GM23248 (cell line): ENCODE results near the gene LGR5. TPM values are rescaled to one million over a fixed set of nuclear protein-coding genes. Genes with fewer than 3 reads are reported as not detected.

Experiments used
- DNase-seq: peaks from one replicate; pipeline ENCODE4 v3.0.0-alpha.2; 2015
- H2AFZ ChIP-seq: fragments of 200-600 bp; sonication (generic); 2 replicates; pipeline ENCODE4 v1.6.1; 2016; ENCODE audit warnings: antibody characterized with exemption
- H3F3A ChIP-seq: fragments of 200-600 bp; sonication (generic); 2 replicates; pipeline ENCODE4 v1.6.1; 2016; ENCODE audit warnings: mild to moderate bottlenecking, antibody characterized with exemption, mixed run types; ENCODE audit not compliant: insufficient read depth
- H3K27ac ChIP-seq: fragments of 200-600 bp; sonication (generic); 2 replicates; pipeline ENCODE4 v1.5.1; 2016; ENCODE audit warnings: mild to moderate bottlenecking
- H3K27me3 ChIP-seq: fragments of 200-600 bp; sonication (generic); replicated peaks from 2 replicates; pipeline ENCODE4 v1.6.1; 2016; ENCODE audit warnings: mild to moderate bottlenecking; ENCODE audit not compliant: insufficient read depth
- H3K36me3 ChIP-seq: fragments of 200-600 bp; sonication (generic); 2 replicates; pipeline ENCODE4 v1.6.1; 2016; ENCODE audit warnings: low read depth, mild to moderate bottlenecking
- H3K4me1 ChIP-seq: fragments of 200-600 bp; sonication (generic); 2 replicates; pipeline ENCODE4 v1.6.1; 2016; ENCODE audit warnings: mild to moderate bottlenecking; ENCODE audit not compliant: insufficient read depth
- H3K4me2 ChIP-seq: fragments of 200-600 bp; sonication (generic); one replicate; pipeline ENCODE4 v1.6.1; 2016; ENCODE audit warnings: mild to moderate bottlenecking; ENCODE audit not compliant: unreplicated experiment
- H3K4me3 ChIP-seq: fragments of 200-600 bp; sonication (generic); 2 replicates; pipeline ENCODE4 v1.5.1; 2016; ENCODE audit warnings: mild to moderate bottlenecking
- H3K79me2 ChIP-seq: fragments of 200-600 bp; sonication (generic); 2 replicates; pipeline ENCODE4 v1.6.1; 2016; ENCODE audit warnings: mild to moderate bottlenecking; ENCODE audit not compliant: insufficient read depth
- H3K9ac ChIP-seq: fragments of 200-600 bp; sonication (generic); 2 replicates; pipeline ENCODE4 v1.6.1; 2016; ENCODE audit warnings: mild to moderate bottlenecking
- H3K9me2 ChIP-seq: fragments of 200-600 bp; sonication (generic); 2 replicates; pipeline ENCODE4 v1.6.1; 2016; ENCODE audit warnings: mixed run types, mild to moderate bottlenecking, moderate library complexity; ENCODE audit not compliant: insufficient read depth
- H3K9me3 ChIP-seq: fragments of 200-600 bp; sonication (generic); one replicate; pipeline ENCODE4 v1.6.1; 2017; ENCODE audit warnings: low read depth
- H4K20me1 ChIP-seq: fragments of 200-600 bp; sonication (generic); 2 replicates; pipeline ENCODE4 v1.6.0; 2016; ENCODE audit not compliant: insufficient read depth
- EZH2 ChIP-seq: fragments of 200-600 bp; sonication (generic); IDR thresholded peaks from 2 replicates; pipeline ENCODE4 v1.6.1; 2018; ENCODE audit warnings: antibody characterized with exemption, mild to moderate bottlenecking; ENCODE audit not compliant: insufficient read depth, poor library complexity, severe bottlenecking
- EZH2phosphoT487 ChIP-seq: fragments of 200-600 bp; sonication (generic); IDR thresholded peaks from 2 replicates; pipeline ENCODE4 v1.6.1; 2018; ENCODE audit warnings: antibody characterized with exemption, moderate library complexity, mild to moderate bottlenecking, low read depth; ENCODE audit not compliant: insufficient read depth
- WGBS, 2 experiments: methylation state at CpG; one replicate each; pipeline ENCODE4 v1.1.6; 2015 to 2017; ENCODE audit warnings: low lambda C conversion rate in 2 of 2, low coverage in 1 of 2; ENCODE audit errors: missing lambda C conversion rate in 2 of 2; 5-methylcytosine and 5-hydroxymethylcytosine counted together
- in situ Hi-C: fragments of 300-500 bp; cut with MboI; formaldehyde crosslinking; loops from 2 replicates; pipeline ENCODE4 v1.15.0; 2020
- polyA plus RNA-seq: library from polyadenylated mRNA; unstranded; fragments of >200 nt; fragmentation: Nextera tagmentation; extraction: Ambion mirVana; gene quantifications from 2 replicates; pipeline ENCODE4 v1.2.1, GENCODE V29; 2016
- total RNA-seq: library from RNA; depleted of rRNA; stranded (reverse); fragments of >200 nt; shearing (Covaris generic); gene quantifications from 2 replicates; pipeline ENCODE4 v1.2.3, GENCODE V29; 2014

The LGR5 gene
- total and polyA plus RNA-seq, 2 experiments from 2014 or later, result not detected

DNA sequence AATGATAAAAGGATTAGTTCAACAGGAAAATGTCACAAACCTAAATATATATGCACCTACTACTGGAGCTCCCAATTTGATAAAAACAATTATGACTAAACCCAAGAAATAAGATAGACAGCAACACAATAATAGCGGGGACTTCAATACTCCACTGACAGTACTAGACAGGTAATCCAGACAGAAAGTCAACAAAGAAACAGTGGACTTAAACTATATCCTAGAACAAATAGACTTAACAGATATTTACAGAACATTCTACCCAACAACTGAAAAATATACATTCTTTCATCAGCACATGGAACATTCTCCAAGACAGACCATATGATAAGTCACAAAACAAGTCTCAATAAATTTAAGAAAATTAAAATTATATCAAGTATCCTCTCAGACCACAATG is 28.0 kb upstream of the LGR5 start:
- H3F3A ChIP-seq, result no peaks in the 10 kb centered on the region
- H3K27ac ChIP-seq, result no peak overlapping the region
- H3K4me1 ChIP-seq, result no peaks in the 10 kb centered on the region
- H3K36me3 ChIP-seq, result no peaks in the 10 kb centered on the region
- H4K20me1 ChIP-seq, result no peaks in the 10 kb centered on the region
- no peak overlapping the region for H2AFZ ChIP-seq
- no peaks in the 10 kb centered on the region for H3K9me3 ChIP-seq
- TF ChIP-seq EZH2phosphoT487, result no peak
- no peak for DNase-seq
- H3K4me2 ChIP-seq, result no peak overlapping the region
- no peaks in the 10 kb centered on the region for H3K79me2 ChIP-seq
- WGBS, 2 experiments, result 84 to 88% methylated on average over 1 of the region's 1 CpG
- H3K9ac ChIP-seq, result no peak overlapping the region
- no peaks in the 10 kb centered on the region for H3K9me2 ChIP-seq
- in situ Hi-C loops, result loop anchor here (25.0 kb wide), 1 partner anchor 326 kb away; no protein-coding TSS in a partner anchor
- H3K27me3 ChIP-seq, result no peaks in the 10 kb centered on the region
- H3K4me3 ChIP-seq, result no peak overlapping the region

DNA sequence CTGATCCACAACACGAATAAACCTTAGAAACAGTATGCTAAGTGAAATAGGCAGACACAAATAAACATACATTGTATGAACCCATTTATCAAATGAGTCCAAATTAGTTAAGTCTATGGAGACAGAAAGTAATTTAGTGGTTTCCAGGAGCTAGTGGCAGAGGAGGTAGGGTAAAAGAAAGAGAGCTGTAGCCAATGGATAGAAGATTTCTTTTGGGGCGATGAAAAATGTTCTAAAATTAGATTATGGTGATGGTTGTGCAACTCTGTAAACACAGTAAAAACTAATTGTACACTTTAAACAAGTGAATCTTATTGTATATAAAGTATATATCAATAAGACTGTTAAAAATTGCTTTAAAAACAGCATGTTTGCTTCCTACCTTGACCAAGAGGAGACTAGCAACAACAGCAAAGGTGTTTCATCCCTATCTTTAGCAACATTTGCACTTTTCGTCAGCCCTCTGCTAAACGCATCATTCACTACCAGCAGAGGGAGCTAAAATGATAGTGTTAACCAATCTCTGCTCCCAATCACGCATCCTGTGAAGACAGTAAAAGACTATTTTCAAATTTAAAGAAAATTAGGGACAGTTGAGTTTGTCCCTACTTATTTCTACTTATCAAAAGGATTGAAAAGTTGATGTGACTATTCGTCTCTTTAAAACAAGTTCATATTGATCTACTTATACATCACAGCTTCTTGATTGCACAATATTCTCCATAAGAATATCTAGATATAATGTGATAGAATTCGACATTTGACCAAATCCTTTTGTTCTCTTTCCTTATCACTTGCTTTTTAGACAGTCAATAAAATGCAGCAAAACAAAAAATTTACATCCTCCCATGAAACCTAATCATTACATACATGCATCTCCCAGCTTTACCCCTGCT is 24.0 kb upstream of the LGR5 start:
- no peak for TF ChIP-seq EZH2phosphoT487
- TF ChIP-seq EZH2, result no peak
- no peak overlapping the region for H3K4me2 ChIP-seq
- H3K9me3 ChIP-seq, result no peaks in the 10 kb centered on the region
- no peaks in the 10 kb centered on the region for H3F3A ChIP-seq
- H3K27ac ChIP-seq, result no peak overlapping the region
- in situ Hi-C loops, result loop anchor here (25.0 kb wide), 1 partner anchor 322 kb away; no protein-coding TSS in a partner anchor
- H4K20me1 ChIP-seq, result no peaks in the 10 kb centered on the region
- no peak overlapping the region for H2AFZ ChIP-seq
- no peaks in the 10 kb centered on the region for H3K79me2 ChIP-seq
- H3K4me1 ChIP-seq, result no peaks in the 10 kb centered on the region
- no peak overlapping the region for H3K4me3 ChIP-seq
- DNase-seq, result peak; percentile 85
- 16 to 19% methylated on average over 7 of the region's 7 CpGs for WGBS, 2 experiments
- H3K36me3 ChIP-seq, result no peaks in the 10 kb centered on the region
- no peaks in the 10 kb centered on the region for H3K27me3 ChIP-seq
- no peak overlapping the region for H3K9ac ChIP-seq
- H3K9me2 ChIP-seq, result no peaks in the 10 kb centered on the region

DNA sequence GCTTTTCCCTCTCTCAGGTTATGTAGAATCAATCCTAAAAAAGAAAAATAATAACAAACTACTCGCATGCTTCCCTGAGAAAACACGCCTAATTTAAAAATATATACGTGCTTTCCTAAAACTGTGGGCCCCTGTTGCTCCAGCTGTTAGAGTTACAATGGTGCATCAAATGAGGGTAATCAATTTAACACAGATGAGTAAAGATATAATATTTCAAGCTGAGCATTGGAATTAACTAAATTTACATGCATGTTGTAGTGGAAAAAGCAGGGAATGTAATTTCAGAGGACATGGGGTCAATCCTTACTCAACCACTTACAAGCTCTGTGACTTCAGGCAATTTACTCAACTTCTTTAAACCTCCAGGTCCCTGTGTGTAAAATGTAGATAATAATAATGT is 22.4 kb upstream of the LGR5 start:
- Histone ChIP-seq H3K27ac (no peak overlapping the region), H3K79me2 (no peaks in the 10 kb centered on the region), H3K27me3 (no peaks in the 10 kb centered on the region), H3K9me3 (no peaks in the 10 kb centered on the region), H2AFZ (no peak overlapping the region), H3K4me3 (no peak overlapping the region), H3K9ac (no peak overlapping the region), H3K36me3 (no peaks in the 10 kb centered on the region), H3K4me2 (no peak overlapping the region), H3F3A (no peaks in the 10 kb centered on the region), H4K20me1 (no peaks in the 10 kb centered on the region), H3K9me2 (no peaks in the 10 kb centered on the region), H3K4me1 (no peaks in the 10 kb centered on the region)
- 95 to 98% methylated on average over 3 of the region's 3 CpGs for WGBS, 2 experiments
- no peak for TF ChIP-seq EZH2
- no peak for TF ChIP-seq EZH2phosphoT487
- in situ Hi-C loops, result loop anchor here (25.0 kb wide), 1 partner anchor 320 kb away; no protein-coding TSS in a partner anchor
- no peak for DNase-seq

DNA sequence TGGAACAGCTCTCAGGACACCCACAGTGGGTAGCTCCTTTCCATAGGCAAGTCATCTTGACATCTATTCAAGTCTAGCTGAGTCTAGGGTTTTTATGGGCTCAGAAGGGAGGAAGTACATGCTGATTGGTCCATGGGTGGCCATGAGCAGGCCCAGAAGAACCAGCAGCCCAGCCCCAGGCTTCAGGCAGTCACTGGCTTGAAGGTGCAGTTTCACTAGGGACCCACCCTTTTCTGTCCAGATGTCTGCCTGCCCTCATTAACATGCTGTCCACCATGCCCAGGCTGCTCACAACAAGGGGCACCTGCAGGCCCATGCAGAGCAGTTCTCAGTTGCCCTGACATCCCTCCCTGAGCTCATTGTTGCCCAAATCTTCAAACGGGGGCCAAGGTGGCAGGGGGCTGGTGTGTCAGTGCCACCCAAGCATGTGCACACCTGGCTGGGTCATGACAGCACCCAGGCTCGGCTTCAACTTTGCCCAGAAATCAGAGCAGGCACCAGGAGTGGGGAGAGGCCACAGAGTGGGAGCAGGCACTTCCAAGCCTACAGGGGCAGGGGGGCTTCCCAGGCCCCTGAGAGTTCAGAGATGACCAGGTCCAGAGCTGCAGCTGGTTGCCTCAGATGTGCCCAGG is 18.7 kb upstream of the LGR5 start:
- no peaks in the 10 kb centered on the region for H3K36me3 ChIP-seq
- H3K9ac ChIP-seq, result no peak overlapping the region
- H3K9me3 ChIP-seq, result no peaks in the 10 kb centered on the region
- no peak overlapping the region for H3K4me3 ChIP-seq
- no peaks in the 10 kb centered on the region for H3K9me2 ChIP-seq
- TF ChIP-seq EZH2 (no peak), EZH2phosphoT487 (no peak)
- no peak overlapping the region for H3K27ac ChIP-seq
- H3K27me3 ChIP-seq, result peaks cover 19% of the 10 kb centered on the region; the same call in 1 of the 2 replicates
- no peak overlapping the region for H3K4me2 ChIP-seq
- in situ Hi-C loops, result loop anchor here (5.0 to 25.0 kb wide), 2 partner anchors 131 to 316 kb away; no protein-coding TSS in a partner anchor
- 30 to 72% methylated on average over 2 of the region's 2 CpGs for WGBS, 2 experiments
- no peaks in the 10 kb centered on the region for H4K20me1 ChIP-seq
- H3K4me1 ChIP-seq, result no peaks in the 10 kb centered on the region
- H2AFZ ChIP-seq, result no peak overlapping the region
- no peaks in the 10 kb centered on the region for H3K79me2 ChIP-seq
- no peak for DNase-seq
- H3F3A ChIP-seq, result no peaks in the 10 kb centered on the region
